ENCODE results near the gene KIF7. TPM values are rescaled to one million over a fixed set of nuclear protein-coding genes. Genes with fewer than 3 reads are reported as not detected.

KIF7 gene
- total RNA-seq, 2 donors from 2014 or later: 2.1 to 3.0 TPM

DNA sequence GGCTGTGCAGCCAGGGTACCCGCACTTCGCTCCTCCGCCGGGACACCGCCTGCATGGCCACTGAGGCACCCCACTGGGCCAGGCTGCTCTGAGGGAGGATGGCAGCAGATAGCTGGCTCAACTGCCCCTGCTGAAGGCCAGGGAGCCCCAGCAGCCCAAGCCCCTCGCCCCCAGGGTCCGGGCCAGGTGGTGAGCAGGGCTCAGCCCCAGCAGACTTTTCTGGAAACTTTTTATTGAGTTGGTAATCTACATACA, 12.4 kb upstream of the KIF7 start:
- Histone ChIP-seq H3K27ac (no peak overlapping the region), H3K36me3 (replicated peaks in 1 of 2; ENCODE audit: insufficient read depth in 1 of 2, low read depth in 2 of 2) (no peaks in the 10 kb centered on the region), H3K4me1 (peaks cover 14% of the 10 kb centered on the region), H3K4me3 (no peak overlapping the region), H3K9me3 (no peaks in the 10 kb centered on the region), H3K27me3 (no peaks in the 10 kb centered on the region)
- ATAC-seq: no peak
- no peak for DNase-seq
- WGBS, 2 donors: 90 to 99% methylated on average over 7 of the region's 7 CpGs
- intact Hi-C loops (cut with DNase I): no loop called here
- TF ChIP-seq POLR2A (IDR thresholded peaks at IDR 0.05): no peak
- TF ChIP-seq, protein P1, sequence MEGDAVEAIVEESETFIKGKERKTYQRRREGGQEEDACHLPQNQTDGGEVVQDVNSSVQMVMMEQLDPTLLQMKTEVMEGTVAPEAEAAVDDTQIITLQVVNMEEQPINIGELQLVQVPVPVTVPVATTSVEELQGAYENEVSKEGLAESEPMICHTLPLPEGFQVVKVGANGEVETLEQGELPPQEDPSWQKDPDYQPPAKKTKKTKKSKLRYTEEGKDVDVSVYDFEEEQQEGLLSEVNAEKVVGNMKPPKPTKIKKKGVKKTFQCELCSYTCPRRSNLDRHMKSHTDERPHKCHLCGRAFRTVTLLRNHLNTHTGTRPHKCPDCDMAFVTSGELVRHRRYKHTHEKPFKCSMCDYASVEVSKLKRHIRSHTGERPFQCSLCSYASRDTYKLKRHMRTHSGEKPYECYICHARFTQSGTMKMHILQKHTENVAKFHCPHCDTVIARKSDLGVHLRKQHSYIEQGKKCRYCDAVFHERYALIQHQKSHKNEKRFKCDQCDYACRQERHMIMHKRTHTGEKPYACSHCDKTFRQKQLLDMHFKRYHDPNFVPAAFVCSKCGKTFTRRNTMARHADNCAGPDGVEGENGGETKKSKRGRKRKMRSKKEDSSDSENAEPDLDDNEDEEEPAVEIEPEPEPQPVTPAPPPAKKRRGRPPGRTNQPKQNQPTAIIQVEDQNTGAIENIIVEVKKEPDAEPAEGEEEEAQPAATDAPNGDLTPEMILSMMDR (IDR thresholded peaks at IDR 0.05): no peak

DNA sequence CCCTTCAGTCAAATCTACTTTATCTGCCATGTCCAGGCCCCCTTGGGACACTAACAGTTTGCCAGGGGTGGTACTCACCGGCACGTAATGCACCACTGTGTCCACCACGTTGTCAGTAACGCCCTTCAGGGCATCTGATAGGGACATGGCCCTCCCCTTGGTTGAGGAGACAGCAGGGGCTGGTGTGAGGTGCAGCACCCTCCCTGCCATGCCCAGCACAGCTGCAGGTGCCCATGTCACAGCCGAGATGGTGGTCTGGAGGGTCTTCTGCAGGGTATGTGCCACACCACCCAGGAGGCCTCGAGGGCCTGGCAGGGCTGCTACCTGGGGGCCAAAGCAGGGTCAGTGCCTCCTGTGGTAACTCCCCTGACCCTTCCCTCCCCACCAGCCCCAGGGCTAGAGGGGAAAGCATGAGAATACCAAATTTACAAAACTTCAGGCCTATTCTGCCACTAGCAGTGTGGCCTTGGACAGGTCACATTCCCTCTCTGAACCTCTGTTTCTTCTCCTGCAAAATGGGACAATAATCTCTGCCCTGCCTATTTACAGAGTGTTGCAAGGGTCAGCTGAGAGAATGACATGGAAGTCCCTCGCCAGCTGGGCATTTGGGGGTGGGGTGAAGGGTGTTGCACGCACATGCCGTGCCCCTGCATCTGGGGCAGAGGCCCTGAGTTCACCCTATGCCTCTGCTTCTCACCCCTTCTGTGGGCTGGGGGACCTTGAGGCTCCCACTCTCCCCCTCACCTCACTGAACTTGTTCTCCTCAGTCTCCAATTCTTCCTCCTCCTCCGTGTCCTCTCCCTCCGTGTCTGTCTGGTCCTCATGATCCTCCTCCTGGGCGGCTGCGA, 11.8 kb upstream of the KIF7 start:
- no peak overlapping the region for H3K4me3 ChIP-seq
- DNase-seq: no peak
- no peak overlapping the region for H3K27ac ChIP-seq
- H3K36me3 ChIP-seq (replicated peaks in 1 of 2; ENCODE audit: insufficient read depth in 1 of 2, low read depth in 2 of 2): no peaks in the 10 kb centered on the region
- no peaks in the 10 kb centered on the region for H3K9me3 ChIP-seq
- peaks cover 14% of the 10 kb centered on the region for H3K4me1 ChIP-seq
- ATAC-seq: no peak
- intact Hi-C loops (cut with DNase I): no loop called here
- no peaks in the 10 kb centered on the region for H3K27me3 ChIP-seq
- 81 to 82% methylated on average over 9 to 11 of the region's 13 CpGs for WGBS, 2 donors
- TF ChIP-seq, protein P1 (IDR thresholded peaks at IDR 0.05): no peak
- no peak for TF ChIP-seq POLR2A (IDR thresholded peaks at IDR 0.05)

DNA sequence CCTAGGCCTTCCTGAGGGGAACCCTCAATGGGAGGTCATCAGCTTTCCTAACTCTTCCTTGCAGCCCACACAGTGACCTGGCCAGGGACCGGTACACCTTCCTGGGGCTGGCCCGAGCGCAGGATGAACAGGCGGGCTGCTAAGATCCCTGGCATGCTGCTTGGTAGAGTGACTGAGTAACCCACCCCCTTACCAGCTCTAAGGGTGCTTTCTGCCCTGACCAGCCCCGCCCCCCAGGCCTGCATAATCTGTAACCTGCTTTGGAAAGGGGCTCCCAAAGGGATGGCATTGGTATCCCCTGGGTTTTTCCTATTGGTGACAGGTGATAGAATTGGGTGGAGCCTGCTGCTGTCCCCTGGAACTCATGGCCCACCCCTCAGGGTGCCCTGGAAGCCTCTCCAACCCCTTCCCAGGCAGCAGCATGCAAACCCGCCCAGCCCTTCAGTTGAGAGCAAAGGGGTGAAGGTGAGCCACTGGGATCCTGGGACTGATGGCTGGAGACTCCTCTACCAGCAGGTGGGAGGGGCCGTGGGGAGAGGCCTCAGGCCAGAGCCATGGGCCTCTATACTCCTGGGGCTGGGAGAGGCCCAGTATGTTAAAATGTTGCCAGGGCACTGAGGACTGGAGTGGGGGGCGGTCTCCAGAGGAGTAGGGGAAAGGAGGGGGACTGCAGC, 11.1 kb upstream of the KIF7 start:
- WGBS, 2 donors: 94 to 97% methylated on average over 6 to 8 of the region's 8 CpGs
- H3K27me3 ChIP-seq: no peaks in the 10 kb centered on the region
- peak overlapping the region in 2 of 4 donors; percentile 48 to 59 for H3K27ac ChIP-seq
- no peaks in the 10 kb centered on the region for H3K36me3 ChIP-seq (replicated peaks in 1 of 2; ENCODE audit: insufficient read depth in 1 of 2, low read depth in 2 of 2)
- peak; percentile 5 for ATAC-seq
- H3K9me3 ChIP-seq: no peaks in the 10 kb centered on the region
- no peak overlapping the region for H3K4me3 ChIP-seq
- DNase-seq: no peak
- peaks cover 14% of the 10 kb centered on the region for H3K4me1 ChIP-seq
- TF ChIP-seq, protein P1 (IDR thresholded peaks at IDR 0.05): no peak
- TF ChIP-seq POLR2A (IDR thresholded peaks at IDR 0.05): no peak
- intact Hi-C loops (cut with DNase I): no loop called here

DNA sequence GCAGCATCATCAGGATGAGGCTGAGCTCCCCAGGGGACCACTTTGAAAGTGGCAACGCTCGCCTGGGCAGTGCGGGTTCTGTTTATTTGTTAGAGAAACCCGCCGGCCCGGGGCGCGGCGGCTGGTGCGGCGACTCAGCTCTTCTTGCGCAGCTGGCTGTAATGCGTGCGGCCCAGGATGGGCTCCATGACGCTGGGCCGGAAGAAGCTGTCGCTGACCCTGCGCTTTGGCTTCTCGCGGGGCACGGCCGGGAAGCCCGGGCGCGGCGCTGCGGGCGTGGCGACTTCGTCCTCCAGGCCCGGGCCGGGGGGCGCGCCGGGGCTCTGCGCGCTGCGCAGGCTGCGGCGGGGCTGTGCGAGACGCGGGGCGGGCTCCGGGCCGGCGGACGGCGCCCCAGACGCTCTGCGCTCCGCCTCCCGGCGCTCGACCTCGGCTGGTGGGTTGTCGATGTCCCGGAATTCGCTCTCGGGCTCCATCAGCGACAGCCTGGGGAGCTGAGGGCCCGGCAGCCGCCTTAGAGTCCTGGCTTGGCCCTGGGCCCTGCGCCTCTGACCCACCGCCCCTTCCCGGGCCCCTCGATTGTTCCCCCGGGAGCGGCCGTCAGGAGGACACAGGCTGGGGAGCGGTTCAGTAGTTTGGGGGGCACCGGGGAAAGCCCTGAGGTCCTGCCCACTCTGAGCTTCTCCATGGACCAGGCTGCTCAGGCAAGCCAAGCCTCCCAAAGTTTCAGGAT, 10.3 kb upstream of the KIF7 start:
- Histone ChIP-seq H3K27me3 (no peaks in the 10 kb centered on the region), H3K27ac (peak overlapping the region in 3 of 4 donors; percentile 34 to 59 (median 48)), H3K4me3 (no peak overlapping the region), H3K9me3 (no peaks in the 10 kb centered on the region), H3K4me1 (peaks cover 14% of the 10 kb centered on the region), H3K36me3 (replicated peaks in 1 of 2; ENCODE audit: insufficient read depth in 1 of 2, low read depth in 2 of 2) (no peaks in the 10 kb centered on the region)
- ATAC-seq (peak; percentile 78), DNase-seq (peak; percentile 47 to 64 (median 59))
- TF ChIP-seq, protein P1 (IDR thresholded peaks at IDR 0.05): no peak
- peak in 2 of 3 donors; percentile 24 to 46 for TF ChIP-seq POLR2A (IDR thresholded peaks at IDR 0.05)
- WGBS, 2 donors: 0 to 8% methylated on average over 14 to 60 of the region's 72 CpGs
- intact Hi-C loops (cut with DNase I): no loop called here
